H9 (cell line): ENCODE results near the gene RHOV. TPM values are rescaled to one million over a fixed set of nuclear protein-coding genes. Genes with fewer than 3 reads are reported as not detected.
A peak's percentile ranks its signal among the peaks of the same experiment; 100 is the strongest.

Source experiments
- DNase-seq: peaks from one replicate; pipeline ENCODE4 v3.0.0-alpha.2; 2017
- H2AFZ ChIP-seq: one replicate; pipeline ENCODE4 v1.6.1; 2013; ENCODE audit warnings: mild to moderate bottlenecking, low read length, control low read depth, moderate library complexity
- H2AK5ac ChIP-seq: 2 replicates; pipeline ENCODE4 v1.6.1; 2013; ENCODE audit warnings: low read length, control low read depth, mixed read lengths; ENCODE audit not compliant: insufficient read length
- H2BK120ac ChIP-seq: one replicate; pipeline ENCODE4 v1.6.1; 2013; ENCODE audit warnings: low read depth, mild to moderate bottlenecking, low read length, control low read depth, inconsistent platforms; ENCODE audit not compliant: poor library complexity, severe bottlenecking
- H2BK12ac ChIP-seq: 2 replicates; pipeline ENCODE4 v1.6.1; 2013; ENCODE audit warnings: low read length, control low read depth, mixed read lengths, low read depth; ENCODE audit not compliant: insufficient read length
- H2BK15ac ChIP-seq: 2 replicates; pipeline ENCODE4 v1.6.1; 2013; ENCODE audit warnings: low read depth, low read length, control low read depth
- H2BK20ac ChIP-seq: one replicate; pipeline ENCODE4 v1.6.1; 2013; ENCODE audit warnings: low read depth, mild to moderate bottlenecking, low read length, control low read depth, inconsistent platforms; ENCODE audit not compliant: poor library complexity, severe bottlenecking
- H2BK5ac ChIP-seq: 2 replicates; pipeline ENCODE4 v1.6.1; 2013; ENCODE audit warnings: low read length, control low read depth, mixed read lengths; ENCODE audit not compliant: insufficient read length
- H3K14ac ChIP-seq: 2 replicates; pipeline ENCODE4 v1.6.1; 2013; ENCODE audit warnings: low read length, control low read depth; ENCODE audit not compliant: insufficient read depth
- H3K18ac ChIP-seq: 2 replicates; pipeline ENCODE4 v1.6.1; 2013; ENCODE audit warnings: low read depth, mild to moderate bottlenecking, mixed read lengths, low read length, control low read depth; ENCODE audit not compliant: insufficient read length
- H3K23ac ChIP-seq: 2 replicates; pipeline ENCODE4 v1.6.1; 2013; ENCODE audit warnings: low read length, control low read depth, mixed read lengths, low read depth; ENCODE audit not compliant: insufficient read length
- H3K23me2 ChIP-seq: 2 replicates; pipeline ENCODE4 v1.6.1; 2013; ENCODE audit warnings: low read depth, mild to moderate bottlenecking, mixed read lengths, low read length, control low read depth; ENCODE audit not compliant: insufficient read length, poor library complexity, severe bottlenecking
- H3K27ac ChIP-seq: 2 replicates; pipeline ENCODE4 v1.5.1; 2013; ENCODE audit warnings: low read length, control low read depth, mixed read lengths, low read depth; ENCODE audit not compliant: insufficient read length
- H3K27me3 ChIP-seq: 2 replicates; pipeline ENCODE4 v1.6.1; 2013; ENCODE audit warnings: low read length, control low read depth, inconsistent platforms; ENCODE audit not compliant: insufficient read depth
- H3K4ac ChIP-seq: 2 replicates; pipeline ENCODE4 v1.6.1; 2013; ENCODE audit warnings: low read depth, mild to moderate bottlenecking, control low read depth, inconsistent platforms, low read length, moderate library complexity
- H3K4me1 ChIP-seq: 2 replicates; pipeline ENCODE4 v1.6.1; 2013; ENCODE audit warnings: low read length, control low read depth, inconsistent platforms; ENCODE audit not compliant: insufficient read depth
- H3K4me2 ChIP-seq: 2 replicates; pipeline ENCODE4 v1.6.1; 2013; ENCODE audit warnings: low read length, control low read depth, mixed read lengths; ENCODE audit not compliant: insufficient read length, insufficient read depth
- H3K56ac ChIP-seq: 2 replicates; pipeline ENCODE4 v1.6.1; 2013; ENCODE audit warnings: low read depth, mild to moderate bottlenecking, mixed read lengths, low read length, control low read depth; ENCODE audit not compliant: insufficient read length
- H3K79me1 ChIP-seq: 2 replicates; pipeline ENCODE4 v1.6.1; 2013; ENCODE audit warnings: low read depth, mild to moderate bottlenecking, moderate library complexity, low read length, control low read depth, inconsistent platforms; ENCODE audit not compliant: insufficient read depth, poor library complexity, severe bottlenecking
- H3K79me2 ChIP-seq: 2 replicates; pipeline ENCODE4 v1.6.1; 2013; ENCODE audit warnings: low read length, control low read depth, inconsistent platforms; ENCODE audit not compliant: insufficient read depth
- H3K9ac ChIP-seq: 2 replicates; pipeline ENCODE4 v1.6.1; 2013; ENCODE audit warnings: low read length, control low read depth, mixed read lengths; ENCODE audit not compliant: insufficient read length; ENCODE audit errors: extremely low read depth
- H3K9me3 ChIP-seq: one replicate; pipeline ENCODE4 v1.6.1; 2013; ENCODE audit warnings: low read depth, low read length, inconsistent platforms; ENCODE audit not compliant: control insufficient read depth
- H3T11ph ChIP-seq: one replicate; pipeline ENCODE4 v1.6.1; 2013; ENCODE audit warnings: mild to moderate bottlenecking, low read length, control low read depth, inconsistent platforms
- H4K20me1 ChIP-seq: one replicate; pipeline ENCODE4 v1.6.1; 2013; ENCODE audit not compliant: control insufficient read depth, insufficient read length, insufficient read depth
- H4K5ac ChIP-seq: 2 replicates; pipeline ENCODE4 v1.6.1; 2013; ENCODE audit warnings: low read depth, mild to moderate bottlenecking, mixed read lengths, low read length, control low read depth; ENCODE audit not compliant: insufficient read length
- H4K8ac ChIP-seq: replicated peaks from 2 replicates; pipeline ENCODE4 v1.6.1; 2013; ENCODE audit warnings: low read length, control low read depth, mixed read lengths, low read depth; ENCODE audit not compliant: insufficient read length
- H4K91ac ChIP-seq: 2 replicates; pipeline ENCODE4 v1.6.1; 2013; ENCODE audit warnings: low read depth, mild to moderate bottlenecking, moderate library complexity, mixed read lengths, low read length, control low read depth; ENCODE audit not compliant: insufficient read length
- H3K27ac Mint-ChIP-seq, 3 experiments: 2 replicates in 2 of 3; 3 replicates in 1 of 3; pipeline ENCODE4 v1.8.0; 2020 to 2021; ENCODE audit warnings: mixed read lengths in 3 of 3, mild to moderate bottlenecking in 1 of 3, moderate library complexity in 1 of 3
- H3K27me3 Mint-ChIP-seq: 2 replicates; pipeline ENCODE4 v1.8.0; 2021; ENCODE audit warnings: low read depth, mild to moderate bottlenecking, moderate library complexity, mixed read lengths
- H3K36me3 Mint-ChIP-seq, 3 experiments: 2 replicates in 2 of 3; 3 replicates in 1 of 3; pipeline ENCODE4 v1.8.0; 2020 to 2021; ENCODE audit warnings: low read depth in 3 of 3, mixed read lengths in 3 of 3; ENCODE audit not compliant: insufficient read depth in 1 of 3
- H3K4me1 Mint-ChIP-seq, 2 experiments: 2 replicates each; pipeline ENCODE4 v1.8.0; 2020; ENCODE audit warnings: mixed read lengths in 2 of 2
- H3K4me3 Mint-ChIP-seq, 2 experiments: 2 replicates in 1 of 2; 3 replicates in 1 of 2; pipeline ENCODE4 v1.8.0; 2020 to 2021; ENCODE audit warnings: mild to moderate bottlenecking in 2 of 2, mixed read lengths in 2 of 2, moderate library complexity in 1 of 2
- H3K9me3 Mint-ChIP-seq, 2 experiments: 2 replicates in 1 of 2; 3 replicates in 1 of 2; pipeline ENCODE4 v1.8.0; 2020; ENCODE audit warnings: mild to moderate bottlenecking in 2 of 2, mixed read lengths in 2 of 2, moderate library complexity in 1 of 2
- WGBS: extraction: QIAGEN DNeasy Blood & Tissue Kit; methylation state at CpG from one replicate; pipeline ENCODE4 v1.1.7; 2013; ENCODE audit warnings: missing lambda C conversion rate, low lambda C conversion rate, mixed read lengths; ENCODE audit not compliant: insufficient read length; ENCODE audit errors: extremely low coverage; 5-methylcytosine and 5-hydroxymethylcytosine counted together
- total RNA-seq: library from RNA; stranded (reverse); gene quantifications from 2 replicates; pipeline ENCODE4 v1.2.1, GENCODE V29; 2021
- TF ChIP-seq, protein P1 (sequence below): fragments of 200-600 bp; sonication (generic); conservative IDR thresholded peaks from 3 replicates; pipeline ENCODE4 v1.8.0; 2021; ENCODE audit warnings: antibody characterized with exemption, mild to moderate bottlenecking

The RHOV gene
- total RNA-seq, 1 experiment from 2014 or later: 3.9 TPM

DNA sequence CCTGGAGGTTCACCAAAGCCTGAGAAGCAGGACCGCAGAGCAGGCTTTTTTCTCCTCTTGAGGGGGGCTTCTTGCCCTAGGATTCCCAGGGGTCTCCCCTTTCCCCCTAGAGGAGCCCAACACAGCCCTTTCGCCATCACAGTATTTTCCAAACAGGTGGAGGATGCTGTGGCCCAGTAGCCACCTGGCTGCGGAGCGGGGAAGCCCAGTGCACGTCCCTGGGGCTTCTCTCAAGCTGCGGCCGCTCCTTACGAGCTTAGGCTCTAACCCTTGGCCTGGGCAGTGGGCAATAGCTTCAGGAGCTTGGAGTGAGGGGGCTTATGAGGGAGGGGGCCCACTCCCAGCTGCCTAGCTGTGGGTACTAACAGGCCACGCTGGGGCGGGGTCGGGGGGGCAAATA is 43.6 kb upstream of the RHOV start:
- no peak overlapping the region for H2BK5ac ChIP-seq
- TF ChIP-seq, protein P1, sequence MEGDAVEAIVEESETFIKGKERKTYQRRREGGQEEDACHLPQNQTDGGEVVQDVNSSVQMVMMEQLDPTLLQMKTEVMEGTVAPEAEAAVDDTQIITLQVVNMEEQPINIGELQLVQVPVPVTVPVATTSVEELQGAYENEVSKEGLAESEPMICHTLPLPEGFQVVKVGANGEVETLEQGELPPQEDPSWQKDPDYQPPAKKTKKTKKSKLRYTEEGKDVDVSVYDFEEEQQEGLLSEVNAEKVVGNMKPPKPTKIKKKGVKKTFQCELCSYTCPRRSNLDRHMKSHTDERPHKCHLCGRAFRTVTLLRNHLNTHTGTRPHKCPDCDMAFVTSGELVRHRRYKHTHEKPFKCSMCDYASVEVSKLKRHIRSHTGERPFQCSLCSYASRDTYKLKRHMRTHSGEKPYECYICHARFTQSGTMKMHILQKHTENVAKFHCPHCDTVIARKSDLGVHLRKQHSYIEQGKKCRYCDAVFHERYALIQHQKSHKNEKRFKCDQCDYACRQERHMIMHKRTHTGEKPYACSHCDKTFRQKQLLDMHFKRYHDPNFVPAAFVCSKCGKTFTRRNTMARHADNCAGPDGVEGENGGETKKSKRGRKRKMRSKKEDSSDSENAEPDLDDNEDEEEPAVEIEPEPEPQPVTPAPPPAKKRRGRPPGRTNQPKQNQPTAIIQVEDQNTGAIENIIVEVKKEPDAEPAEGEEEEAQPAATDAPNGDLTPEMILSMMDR: peak; percentile 37
- no peak overlapping the region for H4K8ac ChIP-seq
- Mint-ChIP-seq H3K4me1 (peaks cover 7 to 15% of the 10 kb centered on the region in 2 experiments), H3K36me3 (no peaks in the 10 kb centered on the region; a peak in 1 of 7 replicates), H3K9me3 (no peaks in the 10 kb centered on the region), H3K27me3 (peaks cover 74% of the 10 kb centered on the region), H3K4me3 (no peak overlapping the region), H3K27ac (no peak overlapping the region)
- no peaks in the 10 kb centered on the region for H3K79me1 ChIP-seq
- no peak overlapping the region; the same call in 1 of the 2 replicates for H3K14ac ChIP-seq
- H3K23me2 ChIP-seq: no peaks in the 10 kb centered on the region
- H3T11ph ChIP-seq: no peak overlapping the region
- no peak overlapping the region for H2AK5ac ChIP-seq
- DNase-seq: no peak
- no peaks in the 10 kb centered on the region for H3K9me3 ChIP-seq
- no peak overlapping the region for H4K5ac ChIP-seq
- no peaks in the 10 kb centered on the region; the same call in 1 of the 2 replicates for H3K27me3 ChIP-seq
- no peaks in the 10 kb centered on the region for H3K4me1 ChIP-seq
- H3K27ac ChIP-seq: no peak overlapping the region
- no peak overlapping the region for H3K9ac ChIP-seq
- no peak overlapping the region for H3K56ac ChIP-seq
- no peak overlapping the region for H2AFZ ChIP-seq
- no CpG with 5 or more reads among the region's 11 CpGs for WGBS
- H4K91ac ChIP-seq: no peak overlapping the region
- H2BK120ac ChIP-seq: no peak overlapping the region
- H2BK20ac ChIP-seq: no peak overlapping the region
- H3K79me2 ChIP-seq: no peaks in the 10 kb centered on the region
- H2BK15ac ChIP-seq: no peak overlapping the region
- no peak overlapping the region for H3K4me2 ChIP-seq
- H3K4ac ChIP-seq: no peak overlapping the region
- H2BK12ac ChIP-seq: no peak overlapping the region
- no peak overlapping the region for H3K18ac ChIP-seq
- H3K23ac ChIP-seq: no peak overlapping the region
- H4K20me1 ChIP-seq: no peaks in the 10 kb centered on the region
